A549 (cell line): Measurements from ENCODE around the gene KLHL36. TPM values are rescaled to one million over a fixed set of nuclear protein-coding genes. Genes with fewer than 3 reads are reported as not detected.

Source experiments
- ATAC-seq, 2 experiments: fragments of 200-7000 bp in 1 of 2; fragments of >200 bp in 1 of 2; cut with Nextera tagmentation in 1 of 2; cut with Tn5 transposase in 1 of 2; 3 replicates each; pipeline versions ENCODE4 v1.8.0 to v1.9.1; 2018 to 2020; ENCODE audit warnings: mild to moderate bottlenecking in 1 of 2, moderate library complexity in 1 of 2
- CTCF ChIA-PET: fragments of 300-600 bp; sonication (Branson Sonifier 250); formaldehyde crosslinking; extraction: SDS; loops from one replicate; lab custom pipeline; 2021; ENCODE audit warnings: antibody characterized with exemption, inconsistent platforms; lab: Yijun Ruan, JAX
- POLR2A ChIA-PET: fragments of 350-600 bp; formaldehyde crosslinking; extraction: SDS; loops from one replicate; lab custom pipeline; 2021; ENCODE audit warnings: antibody characterized with exemption, inconsistent platforms; lab: Yijun Ruan, JAX
- DNase-seq, 2 experiments: peaks; one replicate each; pipeline versions ENCODE4 v3.0.0 to v3.0.0-alpha.2; 2011 to 2016; ENCODE audit warnings: low read depth in 1 of 2, low spot score in 1 of 2
- FAIRE-seq: peaks from 2 replicates; lab custom pipeline; 2011; peaks lifted over from hg19 to GRCh38; lab: Jason Lieb, UNC
- H3K27ac ChIP-seq, 2 experiments: fragments of >200 bp; sonication (Bioruptor Twin); formaldehyde crosslinking; 3 replicates each; pipeline ENCODE4 v1.5.1; 2016 to 2017
- H3K4me1 ChIP-seq: fragments of >200 bp; sonication (Bioruptor Twin); formaldehyde crosslinking; 3 replicates; pipeline ENCODE4 v1.6.1; 2016
- H3K4me2 ChIP-seq: fragments of >200 bp; sonication (Bioruptor Twin); formaldehyde crosslinking; 3 replicates; pipeline ENCODE4 v1.6.1; 2016
- H3K4me3 ChIP-seq: fragments of >200 bp; sonication (Bioruptor Twin); formaldehyde crosslinking; 3 replicates; pipeline ENCODE4 v1.5.1; 2016
- H3K9me3 ChIP-seq: fragments of >200 bp; sonication (Bioruptor Twin); formaldehyde crosslinking; 3 replicates; pipeline ENCODE4 v1.6.1; 2016
- ATOH8 ChIP-seq: fragments of 250-450 bp; sonication (Bioruptor Pico); IDR thresholded peaks from 2 replicates; pipeline ENCODE4 v1.5.0; 2020; ENCODE audit warnings: low read depth, mild to moderate bottlenecking, moderate library complexity
- BHLHE40 ChIP-seq: IDR thresholded peaks from 2 replicates; pipeline ENCODE4 v1.6.1; 2012; ENCODE audit warnings: low read depth, low read length, inconsistent platforms
- CBX8 ChIP-seq: fragments of 200-600 bp; sonication (generic); IDR thresholded peaks from 2 replicates; pipeline ENCODE4 v1.6.1; 2016
- E2F6 ChIP-seq: IDR thresholded peaks from 2 replicates; pipeline ENCODE4 v1.6.1; 2012; ENCODE audit warnings: low read depth, borderline replicate concordance
- EHF ChIP-seq: fragments of 250-450 bp; sonication (Bioruptor Pico); IDR thresholded peaks from 2 replicates; pipeline ENCODE4 v1.5.0; 2020; ENCODE audit warnings: mild to moderate bottlenecking
- ELK1 ChIP-seq: fragments of 150-350 bp; IDR thresholded peaks from 2 replicates; pipeline ENCODE4 v1.6.1; 2014; ENCODE audit warnings: low read depth, mild to moderate bottlenecking, low read length
- FOSL2 ChIP-seq, 2 experiments: fragments of 450-650 bp in 1 of 2; fragments of >200 bp in 1 of 2; sonication (Bioruptor Twin) in 1 of 2; formaldehyde crosslinking; IDR thresholded peaks; 2 replicates each; pipeline versions ENCODE4 v1.5.0 to v1.6.1; 2016 to 2020; ENCODE audit warnings: mild to moderate bottlenecking in 1 of 2, moderate library complexity in 1 of 2
- FOXS1 ChIP-seq: fragments of 250-450 bp; sonication (Bioruptor Pico); IDR thresholded peaks from 2 replicates; pipeline ENCODE4 v1.5.0; 2020; ENCODE audit warnings: mild to moderate bottlenecking, moderate library complexity
- GATA3 ChIP-seq: IDR thresholded peaks from 2 replicates; pipeline ENCODE4 v1.6.1; 2012; ENCODE audit warnings: borderline replicate concordance
- HEYL ChIP-seq: fragments of 250-450 bp; sonication (Bioruptor Pico); IDR thresholded peaks from 2 replicates; pipeline ENCODE4 v1.8.0; 2021; ENCODE audit warnings: mild to moderate bottlenecking, moderate library complexity
- HOXA7 ChIP-seq: fragments of 250-450 bp; sonication (Bioruptor Pico); IDR thresholded peaks from 2 replicates; pipeline ENCODE4 v1.5.0; 2020; ENCODE audit warnings: mild to moderate bottlenecking, moderate library complexity
- HOXB13 ChIP-seq: fragments of 250-450 bp; sonication (Bioruptor Pico); IDR thresholded peaks from 2 replicates; pipeline ENCODE4 v1.5.0; 2020; ENCODE audit warnings: low read depth, mild to moderate bottlenecking, moderate library complexity
- HOXB5 ChIP-seq: fragments of 250-450 bp; sonication (Bioruptor Pico); IDR thresholded peaks from 2 replicates; pipeline ENCODE4 v1.5.0; 2020; ENCODE audit warnings: mild to moderate bottlenecking, moderate library complexity
- KDM1A ChIP-seq: fragments of 200-600 bp; sonication (generic); IDR thresholded peaks from 2 replicates; pipeline ENCODE4 v1.6.1; 2016; ENCODE audit warnings: low read depth, mild to moderate bottlenecking
- MAX ChIP-seq: IDR thresholded peaks from 2 replicates; pipeline ENCODE4 v1.6.1; 2012
- NR3C1 ChIP-seq: fragments of >200 bp; sonication (Bioruptor Twin); formaldehyde crosslinking; IDR thresholded peaks from 3 replicates; pipeline ENCODE4 v1.6.1; 2017
- RCOR1 ChIP-seq: fragments of 150-350 bp; IDR thresholded peaks from 2 replicates; pipeline ENCODE4 v1.6.1; 2014; ENCODE audit warnings: antibody characterized with exemption, low read length, low read depth
- RFX5 ChIP-seq: fragments of 450-650 bp; IDR thresholded peaks from 2 replicates; pipeline ENCODE4 v1.7.1; 2014; ENCODE audit warnings: antibody characterized with exemption, mild to moderate bottlenecking, moderate library complexity
- SMC3 ChIP-seq: fragments of >200 bp; sonication (Bioruptor Twin); formaldehyde crosslinking; IDR thresholded peaks from 3 replicates; pipeline ENCODE4 v1.6.1; 2018; ENCODE audit warnings: inconsistent platforms
- SREBF2 ChIP-seq: fragments of 450-650 bp; IDR thresholded peaks from 2 replicates; pipeline ENCODE4 v1.6.1; 2014; ENCODE audit warnings: mild to moderate bottlenecking, moderate library complexity
- TP53 ChIP-seq: fragments of 250-450 bp; sonication (Bioruptor Pico); IDR thresholded peaks from 2 replicates; pipeline ENCODE4 v1.5.0; 2021; ENCODE audit warnings: mild to moderate bottlenecking, moderate library complexity
- USF2 ChIP-seq: fragments of 450-650 bp; IDR thresholded peaks from 2 replicates; pipeline ENCODE4 v1.6.1; 2014; ENCODE audit warnings: antibody characterized with exemption
- ZFP36 ChIP-seq: fragments of 450-650 bp; IDR thresholded peaks from 2 replicates; pipeline ENCODE4 v1.6.1; 2014; ENCODE audit warnings: borderline replicate concordance; ENCODE audit not compliant: partially characterized antibody
- WGBS: methylation state at CpG from one replicate; pipeline ENCODE4 v1.1.6; 2017; ENCODE audit errors: missing lambda C conversion rate; 5-methylcytosine and 5-hydroxymethylcytosine counted together
- polyA plus RNA-seq, 4 experiments: library from polyadenylated mRNA; depleted of rRNA in 3 of 4; stranded (reverse); fragments of >200 nt; fragmentation: RNase III in 1 of 4; extraction: RNeasy Plus Mini Kit Qiagen cat#74134 plus additional on column Dnase treatment in 1 of 4; gene quantifications; 2 replicates in 3 of 4; 3 replicates in 1 of 4; pipeline ENCODE4 v1.2.3, GENCODE V29; 2011 to 2017

Gene KLHL36
- polyA plus RNA-seq, 2 of the 4 experiments (the other 2 are of a cell fraction) = 20.0 to 21.0 TPM

GRCh38 chr16:84612686-84613085 is 35.6 kb upstream of the KLHL36 start (continued):
- no peak for TF ChIP-seq ELK1

- no peaks in the 10 kb centered on the region for H3K9me3 ChIP-seq
- TF ChIP-seq EHF (CRISPR knock-in tag) (no peak), RCOR1 (no peak), ZFP36 (peak; percentile 78), USF2 (peak; percentile 82), KDM1A (peak; percentile 92)
- ATAC-seq = no peak
- H3K4me3 ChIP-seq = no peak overlapping the region
- FAIRE-seq = no peak
- CTCF ChIA-PET = interaction anchor here (0.7 to 4.8 kb wide), 8 partner anchors 8 to 126 kb away, joined by 3 to 30 read pairs (median 4); no protein-coding TSS in a partner anchor
- 82% methylated on average over 6 of the region's 7 CpGs for WGBS
- DNase-seq = no peak
- H3K4me1 ChIP-seq = peaks cover 28% of the 10 kb centered on the region
- peak overlapping the region in 1 of 2 experiments; percentile 98; a peak in 3 of 6 replicates for H3K27ac ChIP-seq
- POLR2A ChIA-PET = interaction anchor here (0.7 kb wide), 1 partner anchor 10 kb away, joined by 3 read pairs; no protein-coding TSS in a partner anchor
- no peak overlapping the region for H3K4me2 ChIP-seq
Measured at GRCh38 chr16:84613408-84614072, 34.8 kb upstream of the KLHL36 start.

GRCh38 chr16:84614073-84614459 is 34.2 kb upstream of the KLHL36 start:
- FAIRE-seq (no peak), ATAC-seq (no peak), DNase-seq (no peak)
- Histone ChIP-seq H3K4me3 (no peak overlapping the region), H3K4me1 (peaks cover 27% of the 10 kb centered on the region), H3K9me3 (no peaks in the 10 kb centered on the region), H3K27ac (peak overlapping the region in 1 of 2 experiments; percentile 98; a peak in 3 of 6 replicates), H3K4me2 (peak overlapping the region; percentile 83; the same call in 1 of the 3 replicates)
- ChIA-PET CTCF (interaction anchor here (1.1 to 4.8 kb wide), 7 partner anchors 8 to 125 kb away, joined by 3 to 30 read pairs (median 5); no protein-coding TSS in a partner anchor), POLR2A (interaction anchor here (0.5 to 1.5 kb wide), 3 partner anchors 9 to 139 kb away, joined by 3 to 4 read pairs (median 3); no protein-coding TSS in a partner anchor)
- WGBS = 85% methylated on average over 12 of the region's 12 CpGs
- TF ChIP-seq FOSL2 (IDR thresholded peaks at IDR 0.05) (no peak), FOSL2 (CRISPR knock-in tag; IDR thresholded peaks at IDR 0.05) (no peak), HOXA7 (CRISPR knock-in tag) (no peak), SMC3 (no peak), SREBF2 (no peak), ATOH8 (CRISPR knock-in tag) (no peak), CBX8 (no peak), MAX (no peak), RFX5 (no peak), E2F6 (no peak), GATA3 (no peak), HOXB13 (no peak), NR3C1 (no peak), FOXS1 (CRISPR knock-in tag) (no peak), HEYL (CRISPR knock-in tag) (no peak), BHLHE40 (no peak), HOXB5 (CRISPR knock-in tag) (no peak), TP53 (CRISPR knock-in tag) (no peak), RCOR1 (no peak), ZFP36 (no peak)
